GM12878 (cell line): Measurements from ENCODE around the gene STXBP5. TPM values are rescaled to one million over a fixed set of nuclear protein-coding genes. Genes with fewer than 3 reads are reported as not detected.

ENCODE experiments used
- ATAC-seq: fragments of 200-7000 bp; cut with Tn5 transposase; 3 replicates; pipeline ENCODE4 v1.9.1; 2020; ENCODE audit warnings: mild to moderate bottlenecking, moderate library complexity
- BruUV-seq: library from RNA; stranded (reverse); fragments of 400-500 nt; replicated peaks from 2 replicates; lab custom pipeline; 2021; lab: Mats Ljungman, UMichigan
- CTCF ChIA-PET: fragments of 300-600 bp; sonication (Branson Sonifier 250); formaldehyde crosslinking; extraction: SDS; loops from one replicate; lab custom pipeline; 2021; ENCODE audit warnings: inconsistent platforms; lab: Yijun Ruan, JAX
- POLR2A ChIA-PET: fragments of 350-600 bp; formaldehyde crosslinking; extraction: SDS; loops from one replicate; lab custom pipeline; 2021; ENCODE audit warnings: inconsistent platforms; lab: Charles Lee
- RAD21 ChIA-PET: fragments of 300-600 bp; sonication (Branson Sonifier 250); formaldehyde crosslinking; loops from one replicate; lab custom pipeline; 2023; ENCODE audit warnings: antibody characterized with exemption; ENCODE audit not compliant: unreplicated experiment; lab: Charles Lee
- SMC1A ChIA-PET: fragments of 300-600 bp; sonication (Branson Sonifier 250); formaldehyde crosslinking; loops from one replicate; lab custom pipeline; 2023; ENCODE audit not compliant: unreplicated experiment, uncharacterized antibody; lab: Charles Lee
- DNase-seq: peaks from one replicate; pipeline ENCODE4 v3.0.0-alpha.2; 2011; ENCODE audit warnings: low read depth, low spot score
- FAIRE-seq: peaks from 3 replicates; lab custom pipeline; 2011; peaks lifted over from hg19 to GRCh38; lab: Jason Lieb, UNC
- H2AFZ ChIP-seq: 2 replicates; pipeline ENCODE4 v1.6.0; 2011; ENCODE audit warnings: low read depth, low read length, control low read depth; ENCODE audit not compliant: control insufficient read depth
- H3K27ac ChIP-seq: 2 replicates; pipeline ENCODE4 v1.5.1; 2011; ENCODE audit warnings: control low read depth; ENCODE audit not compliant: control insufficient read depth, insufficient read depth
- H3K27me3 ChIP-seq, 2 experiments: replicated peaks in 1 of 2; 2 replicates each; pipeline versions ENCODE4 v1.6.0 to v1.6.1; 2011; ENCODE audit warnings: low read length in 1 of 2; ENCODE audit not compliant: control insufficient read depth in 2 of 2, insufficient read depth in 2 of 2
- H3K36me3 ChIP-seq, 2 experiments: 2 replicates each; pipeline ENCODE4 v1.5.1; 2011; ENCODE audit warnings: low read length in 1 of 2; ENCODE audit not compliant: control insufficient read depth in 2 of 2, insufficient read depth in 2 of 2
- H3K4me1 ChIP-seq: 2 replicates; pipeline ENCODE4 v1.6.1; 2011; ENCODE audit warnings: mild to moderate bottlenecking, low read length, moderate library complexity, mixed read lengths; ENCODE audit not compliant: control insufficient read depth, insufficient read depth
- H3K4me2 ChIP-seq: 2 replicates; pipeline ENCODE4 v1.6.0; 2011; ENCODE audit warnings: control low read depth; ENCODE audit not compliant: control insufficient read depth, insufficient read depth
- H3K4me3 ChIP-seq: fragments of 200-600 bp; sonication (generic); 2 replicates; pipeline ENCODE4 v1.5.1; 2016
- H3K79me2 ChIP-seq: 2 replicates; pipeline ENCODE4 v1.6.0; 2011; ENCODE audit warnings: low read length; ENCODE audit not compliant: control insufficient read depth, insufficient read depth
- H3K9ac ChIP-seq: 2 replicates; pipeline ENCODE4 v1.8.0; 2011; ENCODE audit warnings: low read length, control low read depth, mixed read lengths; ENCODE audit not compliant: control insufficient read depth, insufficient read depth
- H3K9me3 ChIP-seq: replicated peaks from 3 replicates; pipeline ENCODE4 v1.5.1; 2011; ENCODE audit warnings: mild to moderate bottlenecking, low read length; ENCODE audit not compliant: control insufficient read depth, insufficient read depth
- H4K20me1 ChIP-seq: 2 replicates; pipeline ENCODE4 v1.6.0; 2011; ENCODE audit not compliant: control insufficient read depth, insufficient read depth
- FOXM1 ChIP-seq: IDR thresholded peaks from 2 replicates; pipeline ENCODE4 v1.6.1; 2012; ENCODE audit warnings: low read depth, mild to moderate bottlenecking, inconsistent platforms, low read length, moderate library complexity
- GABPA ChIP-seq: IDR thresholded peaks from 2 replicates; pipeline ENCODE4 v1.6.1; 2014; ENCODE audit warnings: antibody characterized with exemption, low read depth, mild to moderate bottlenecking, inconsistent platforms
- IKZF2 ChIP-seq, 2 experiments: fragments of 450-650 bp; IDR thresholded peaks; 2 replicates each; pipeline ENCODE4 v1.6.1; 2017; ENCODE audit warnings: mild to moderate bottlenecking in 2 of 2, moderate library complexity in 2 of 2
- MLLT1 ChIP-seq: fragments of 450-650 bp; IDR thresholded peaks from 2 replicates; pipeline ENCODE4 v1.6.1; 2016; ENCODE audit warnings: mild to moderate bottlenecking
- PML ChIP-seq: IDR thresholded peaks from 2 replicates; pipeline ENCODE4 v1.6.1; 2012; ENCODE audit warnings: low read length, inconsistent platforms
- RCOR1 ChIP-seq: conservative IDR thresholded peaks from 2 replicates; pipeline ENCODE4 v1.6.1; 2012; ENCODE audit warnings: low read depth, low read length, improper control_type of control experiment
- RFX5 ChIP-seq: IDR thresholded peaks from 2 replicates; pipeline ENCODE4 v1.6.1; 2011; ENCODE audit warnings: low read depth, low read length, improper control_type of control experiment
- SMAD5 ChIP-seq: IDR thresholded peaks from 2 replicates; pipeline ENCODE4 v1.6.1; 2016; ENCODE audit warnings: antibody characterized with exemption, low read depth
- ZBTB40 ChIP-seq: fragments of 450-650 bp; IDR thresholded peaks from 2 replicates; pipeline ENCODE4 v1.6.1; 2016; ENCODE audit warnings: mild to moderate bottlenecking, moderate library complexity, borderline replicate concordance
- WGBS: methylation state at CpG from one replicate; pipeline ENCODE4 v1.1.6; 2016; ENCODE audit warnings: low lambda C conversion rate; ENCODE audit not compliant: insufficient replicate concordance, insufficient coverage; ENCODE audit errors: missing lambda C conversion rate; 5-methylcytosine and 5-hydroxymethylcytosine counted together
- in situ Hi-C: fragments of 300-500 bp; cut with MboI; formaldehyde crosslinking; loops from 9 replicates; pipeline ENCODE4 v1.14.3; 2018; ENCODE audit warnings: mixed read lengths
- intact Hi-C: fragments of 100-400 bp; cut with micrococcal nuclease; formaldehyde crosslinking; loops from one replicate; pipeline ENCODE4 v1.14.2; 2022; ENCODE audit not compliant: unreplicated experiment
- polyA plus RNA-seq, 11 experiments: library from polyadenylated mRNA; depleted of rRNA in 4 of 11; unstranded in 6 of 11; stranded (reverse) in 5 of 11; fragments of >200 nt; fragmentation: Nextera tagmentation in 4 of 11; fragmentation: Illumina TruSeq in 1 of 11; extraction: Ambion mirVana in 4 of 11; extraction: Trizol in 1 of 11; gene quantifications; 1 replicate in 1 of 11; 2 replicates in 10 of 11; pipeline versions ENCODE4 v1.2.1 to v1.2.3, GENCODE V29; 2011 to 2016; ENCODE audit warnings: inconsistent platforms in 2 of 11, missing spikeins in 2 of 11, low read depth in 1 of 11
- total RNA-seq, 4 experiments: library from RNA; depleted of rRNA in 3 of 4; stranded (reverse); fragments of >200 nt in 3 of 4; fragmentation: Illumina TruSeq in 1 of 4; extraction: Trizol in 1 of 4; gene quantifications; 2 replicates each; pipeline versions ENCODE4 v1.2.1 to v1.2.3, GENCODE V29; 2013 to 2021
- TF ChIP-seq, protein P1 (sequence below): fragments of 450-650 bp; IDR thresholded peaks from 2 replicates; pipeline ENCODE4 v1.6.1; 2017; ENCODE audit warnings: mild to moderate bottlenecking
- TF ChIP-seq, protein P2 (sequence below): fragments of 450-650 bp; formaldehyde crosslinking; IDR thresholded peaks from 2 replicates; pipeline ENCODE4 v1.4.0; 2022; ENCODE audit warnings: mild to moderate bottlenecking, moderate library complexity

Gene STXBP5
- total and polyA plus RNA-seq, 10 of the 15 experiments (the other 5 are each of a cell fraction or from before 2014, with no cell fraction given) = 1.4 to 13.2 (median 8.4) TPM

DNA sequence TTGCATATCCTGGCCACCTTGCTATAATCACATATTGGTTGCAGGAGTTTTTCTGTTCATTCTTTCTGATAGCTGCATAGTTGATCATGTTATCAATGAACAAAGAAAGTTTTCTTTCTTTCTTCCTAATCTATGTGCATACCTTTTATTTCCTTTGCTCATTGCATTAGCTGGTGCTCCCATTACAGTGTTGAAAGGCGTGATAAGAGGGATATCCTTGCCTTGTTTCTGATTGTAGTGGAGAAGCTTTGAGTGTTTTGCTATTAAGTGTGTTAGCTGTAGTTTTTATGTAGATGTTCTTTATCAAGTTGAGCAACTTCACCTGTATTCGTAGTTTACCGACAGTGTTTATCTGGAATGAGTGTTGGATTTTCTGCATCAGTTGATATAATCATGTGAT is 14.6 kb downstream of the STXBP5 start (continued):
- TF ChIP-seq ZBTB40 (no peak), RFX5 (no peak), FOXM1 (no peak), PML (no peak)

DNA sequence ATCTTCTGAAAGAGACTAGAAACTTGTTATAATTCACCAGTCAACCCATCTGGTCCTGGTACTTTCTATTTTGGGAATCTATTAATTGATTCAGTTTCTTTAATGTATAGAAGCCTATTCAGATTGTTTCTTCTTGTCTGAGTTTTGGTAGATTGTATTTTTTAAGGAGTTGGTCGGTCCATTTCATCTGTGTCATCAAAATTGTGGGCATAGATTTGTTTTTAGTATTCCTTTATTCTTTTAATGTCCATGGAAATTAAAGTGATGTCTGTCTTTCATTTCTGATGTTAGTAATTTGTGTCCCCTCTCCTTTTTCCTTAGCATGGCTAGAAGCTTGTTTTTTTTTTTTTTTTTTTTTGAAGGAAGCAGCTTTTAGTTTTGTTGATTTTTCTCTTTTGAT is 15.2 kb downstream of the STXBP5 start:
- in situ Hi-C loops (no loop called here), intact Hi-C loops (no loop called here)
- no peaks in the 10 kb centered on the region for H3K27me3 ChIP-seq
- ChIA-PET POLR2A (interaction anchor here (0.6 to 0.7 kb wide), 5 partner anchors 19 to 1280 kb away, joined by 3 to 6 read pairs (median 3); no protein-coding TSS in a partner anchor), CTCF (no interaction called here), RAD21 (no interaction called here), SMC1A (no interaction called here)
- no peak for ATAC-seq
- no peak for FAIRE-seq
- H3K9ac ChIP-seq = no peak overlapping the region
- H3K79me2 ChIP-seq = no peaks in the 10 kb centered on the region
- no peaks in the 10 kb centered on the region for H3K9me3 ChIP-seq
- H3K4me2 ChIP-seq = no peak overlapping the region
- H3K4me3 ChIP-seq = no peak overlapping the region
- H3K4me1 ChIP-seq = peaks cover 3% of the 10 kb centered on the region
- no peaks in the 10 kb centered on the region for H4K20me1 ChIP-seq
- no TSS peak for BruUV-seq
- H3K36me3 ChIP-seq = peaks cover 0 to 3% of the 10 kb centered on the region in 2 experiments; a peak in 1 of 4 replicates
- no peak overlapping the region for H2AFZ ChIP-seq
- DNase-seq = no peak
- WGBS = 94% methylated on average over 1 of the region's 1 CpG
- no peak overlapping the region for H3K27ac ChIP-seq
- TF ChIP-seq IKZF2 (IDR thresholded peaks at IDR 0.05) = no peak
- no peak for TF ChIP-seq RCOR1
- TF ChIP-seq, protein P1, sequence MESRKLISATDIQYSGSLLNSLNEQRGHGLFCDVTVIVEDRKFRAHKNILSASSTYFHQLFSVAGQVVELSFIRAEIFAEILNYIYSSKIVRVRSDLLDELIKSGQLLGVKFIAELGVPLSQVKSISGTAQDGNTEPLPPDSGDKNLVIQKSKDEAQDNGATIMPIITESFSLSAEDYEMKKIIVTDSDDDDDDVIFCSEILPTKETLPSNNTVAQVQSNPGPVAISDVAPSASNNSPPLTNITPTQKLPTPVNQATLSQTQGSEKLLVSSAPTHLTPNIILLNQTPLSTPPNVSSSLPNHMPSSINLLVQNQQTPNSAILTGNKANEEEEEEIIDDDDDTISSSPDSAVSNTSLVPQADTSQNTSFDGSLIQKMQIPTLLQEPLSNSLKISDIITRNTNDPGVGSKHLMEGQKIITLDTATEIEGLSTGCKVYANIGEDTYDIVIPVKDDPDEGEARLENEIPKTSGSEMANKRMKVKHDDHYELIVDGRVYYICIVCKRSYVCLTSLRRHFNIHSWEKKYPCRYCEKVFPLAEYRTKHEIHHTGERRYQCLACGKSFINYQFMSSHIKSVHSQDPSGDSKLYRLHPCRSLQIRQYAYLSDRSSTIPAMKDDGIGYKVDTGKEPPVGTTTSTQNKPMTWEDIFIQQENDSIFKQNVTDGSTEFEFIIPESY = no peak
- no peak for TF ChIP-seq SMAD5
- no peak for TF ChIP-seq MLLT1
- no peak for TF ChIP-seq GABPA
- TF ChIP-seq, protein P2, sequence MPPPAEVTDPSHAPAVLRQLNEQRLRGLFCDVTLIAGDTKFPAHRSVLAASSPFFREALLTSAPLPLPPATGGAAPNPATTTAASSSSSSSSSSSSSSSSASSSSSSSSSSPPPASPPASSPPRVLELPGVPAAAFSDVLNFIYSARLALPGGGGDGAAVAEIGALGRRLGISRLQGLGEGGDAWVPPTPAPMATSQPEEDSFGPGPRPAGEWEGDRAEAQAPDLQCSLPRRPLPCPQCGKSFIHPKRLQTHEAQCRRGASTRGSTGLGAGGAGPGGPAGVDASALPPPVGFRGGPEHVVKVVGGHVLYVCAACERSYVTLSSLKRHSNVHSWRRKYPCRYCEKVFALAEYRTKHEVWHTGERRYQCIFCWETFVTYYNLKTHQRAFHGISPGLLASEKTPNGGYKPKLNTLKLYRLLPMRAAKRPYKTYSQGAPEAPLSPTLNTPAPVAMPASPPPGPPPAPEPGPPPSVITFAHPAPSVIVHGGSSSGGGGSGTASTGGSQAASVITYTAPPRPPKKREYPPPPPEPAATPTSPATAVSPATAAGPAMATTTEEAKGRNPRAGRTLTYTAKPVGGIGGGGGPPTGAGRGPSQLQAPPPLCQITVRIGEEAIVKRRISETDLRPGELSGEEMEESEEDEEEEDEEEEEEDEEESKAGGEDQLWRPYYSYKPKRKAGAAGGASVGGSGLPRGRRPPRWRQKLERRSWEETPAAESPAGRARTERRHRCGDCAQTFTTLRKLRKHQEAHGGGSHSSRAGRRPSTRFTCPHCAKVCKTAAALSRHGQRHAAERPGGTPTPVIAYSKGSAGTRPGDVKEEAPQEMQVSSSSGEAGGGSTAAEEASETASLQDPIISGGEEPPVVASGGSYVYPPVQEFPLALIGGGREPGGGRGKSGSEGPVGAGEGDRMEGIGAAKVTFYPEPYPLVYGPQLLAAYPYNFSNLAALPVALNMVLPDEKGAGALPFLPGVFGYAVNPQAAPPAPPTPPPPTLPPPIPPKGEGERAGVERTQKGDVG (CRISPR knock-in tag) = no peak
